ENCODE data around the gene DNAH8.

Gene DNAH8

DNA sequence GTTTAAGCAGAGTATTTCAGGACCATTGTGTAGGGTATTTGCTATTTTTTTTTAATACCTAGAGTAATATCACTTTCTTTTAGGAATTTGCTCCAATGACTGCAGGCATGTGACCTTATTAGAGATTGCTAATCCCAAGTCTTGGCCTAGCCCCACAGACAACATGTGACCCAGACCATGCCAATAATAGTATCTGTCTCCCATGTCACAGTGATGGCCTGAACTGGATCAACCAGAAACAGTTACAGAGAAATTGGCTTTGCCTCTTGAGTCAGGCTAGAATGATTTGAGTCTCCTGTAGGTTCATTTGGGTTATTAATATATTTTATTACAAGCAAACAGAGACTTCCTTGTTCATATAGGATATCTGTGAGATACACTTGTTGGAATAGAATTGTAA is 116.8 kb downstream of the DNAH8 start:
- Histone ChIP-seq H3K36me3 (ENCODE audit: control insufficient read depth, insufficient read depth, low read length) (no peaks in the 10 kb centered on the region), H3K27me3 (ENCODE audit: control insufficient read depth, insufficient read depth, low read length) (no peaks in the 10 kb centered on the region), H3K9ac (ENCODE audit: low read length) (no peak overlapping the region), H3K9me3 (ENCODE audit: control insufficient read depth, low read length) (no peaks in the 10 kb centered on the region), H3K4me3 (ENCODE audit: low read length) (no peak overlapping the region), H3K4me1 (ENCODE audit: control insufficient read depth, insufficient read depth, low read length) (no peaks in the 10 kb centered on the region)

DNA sequence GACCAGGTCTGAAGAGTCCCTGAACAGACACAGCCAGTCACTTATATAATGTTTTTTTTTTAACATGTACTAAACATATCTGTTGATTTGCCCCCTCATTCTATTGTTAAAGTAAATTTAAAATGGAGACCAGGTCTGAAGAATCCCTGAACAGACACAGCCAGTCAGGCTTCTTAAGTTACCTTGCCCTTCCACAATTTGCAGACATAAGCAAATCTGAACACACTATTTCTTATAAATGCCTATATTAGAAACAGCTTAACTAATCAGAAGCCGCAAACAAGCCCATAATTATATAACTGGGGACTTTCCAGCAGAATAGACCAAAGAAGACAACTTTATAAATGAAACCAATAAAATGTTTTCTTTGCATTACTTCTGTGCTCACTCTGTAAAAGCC is 118.2 kb downstream of the DNAH8 start:
- Histone ChIP-seq H3K27me3 (ENCODE audit: control insufficient read depth, insufficient read depth, low read length) (no peaks in the 10 kb centered on the region), H3K36me3 (ENCODE audit: control insufficient read depth, insufficient read depth, low read length) (no peaks in the 10 kb centered on the region), H3K9ac (ENCODE audit: low read length) (no peak overlapping the region), H3K4me3 (ENCODE audit: low read length) (no peak overlapping the region), H3K9me3 (ENCODE audit: control insufficient read depth, low read length) (no peaks in the 10 kb centered on the region), H3K4me1 (ENCODE audit: control insufficient read depth, insufficient read depth, low read length) (no peaks in the 10 kb centered on the region)

DNA sequence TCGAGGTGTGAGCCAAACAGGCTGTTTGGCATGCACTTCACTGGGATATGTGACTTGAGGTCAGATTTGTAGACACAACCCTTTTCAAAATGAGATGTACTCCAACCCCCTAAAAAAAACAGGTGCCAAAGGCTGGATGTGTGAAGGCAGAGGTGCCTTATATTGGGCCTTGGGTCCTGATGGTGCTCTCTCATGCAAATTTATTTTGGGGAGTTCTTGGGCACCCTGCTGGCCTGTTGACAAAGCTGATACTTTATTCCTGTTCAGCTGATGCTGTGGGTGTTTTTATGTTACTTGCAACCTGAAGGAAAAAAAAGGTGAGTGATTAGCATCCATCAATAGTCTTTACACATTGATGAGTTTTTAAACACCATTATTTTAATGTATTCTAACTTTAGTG is 121.5 kb downstream of the DNAH8 start:
- H3K36me3 ChIP-seq (ENCODE audit: control insufficient read depth, insufficient read depth, low read length), result no peaks in the 10 kb centered on the region
- no peak overlapping the region for H3K9ac ChIP-seq (ENCODE audit: low read length)
- H3K27me3 ChIP-seq (ENCODE audit: control insufficient read depth, insufficient read depth, low read length), result no peaks in the 10 kb centered on the region
- no peaks in the 10 kb centered on the region for H3K9me3 ChIP-seq (ENCODE audit: control insufficient read depth, low read length)
- H3K4me1 ChIP-seq (ENCODE audit: control insufficient read depth, insufficient read depth, low read length), result no peaks in the 10 kb centered on the region
- no peak overlapping the region for H3K4me3 ChIP-seq (ENCODE audit: low read length)

DNA sequence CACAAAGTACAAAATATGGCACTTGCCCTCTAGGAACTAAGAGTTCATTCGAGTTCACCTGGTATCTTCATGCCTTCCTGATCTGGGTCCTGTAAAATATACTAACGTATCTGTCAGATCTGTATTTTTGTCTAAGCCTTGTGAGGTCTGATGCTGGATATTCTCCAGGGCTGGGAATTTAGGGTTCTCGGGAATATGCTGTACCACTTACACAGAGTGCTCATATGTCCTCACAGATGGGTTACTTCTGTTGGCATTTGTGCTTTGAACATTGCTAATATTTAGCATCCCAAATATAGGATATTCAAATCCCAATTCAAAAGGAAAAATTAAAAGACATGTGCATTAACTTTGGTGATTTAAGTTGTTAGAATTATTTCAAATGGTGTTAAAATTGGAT is 122.0 kb downstream of the DNAH8 start:
- no peak overlapping the region for H3K4me3 ChIP-seq (ENCODE audit: low read length)
- no peaks in the 10 kb centered on the region for H3K9me3 ChIP-seq (ENCODE audit: control insufficient read depth, low read length)
- no peak overlapping the region for H3K9ac ChIP-seq (ENCODE audit: low read length)
- H3K27me3 ChIP-seq (ENCODE audit: control insufficient read depth, insufficient read depth, low read length), result no peaks in the 10 kb centered on the region
- no peaks in the 10 kb centered on the region for H3K4me1 ChIP-seq (ENCODE audit: control insufficient read depth, insufficient read depth, low read length)
- no peaks in the 10 kb centered on the region for H3K36me3 ChIP-seq (ENCODE audit: control insufficient read depth, insufficient read depth, low read length)

DNA sequence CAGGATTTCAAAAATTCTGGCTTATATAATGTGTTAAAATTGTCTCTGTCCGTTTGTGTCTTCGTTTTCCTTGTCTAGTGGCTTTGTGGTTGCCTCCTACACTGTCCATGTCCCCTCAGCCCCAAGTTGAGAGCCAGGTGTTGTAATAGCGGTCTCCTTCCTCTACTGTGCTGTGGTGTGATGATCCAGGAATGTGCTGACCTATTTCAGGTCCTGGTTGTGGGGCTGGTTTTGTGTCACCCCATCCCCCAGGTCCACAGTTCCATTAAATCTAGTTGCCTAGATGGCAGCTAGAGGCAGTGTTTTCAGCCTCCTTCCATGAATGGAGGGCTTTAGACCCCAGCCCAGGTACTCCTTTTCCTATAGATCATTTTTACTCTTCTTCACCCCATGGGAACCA is 128.7 kb downstream of the DNAH8 start:
- Histone ChIP-seq H3K9ac (ENCODE audit: low read length) (no peak overlapping the region), H3K9me3 (ENCODE audit: control insufficient read depth, low read length) (no peaks in the 10 kb centered on the region), H3K4me3 (ENCODE audit: low read length) (no peak overlapping the region), H3K4me1 (ENCODE audit: control insufficient read depth, insufficient read depth, low read length) (no peaks in the 10 kb centered on the region), H3K36me3 (ENCODE audit: control insufficient read depth, insufficient read depth, low read length) (no peaks in the 10 kb centered on the region), H3K27me3 (ENCODE audit: control insufficient read depth, insufficient read depth, low read length) (no peaks in the 10 kb centered on the region)

DNA sequence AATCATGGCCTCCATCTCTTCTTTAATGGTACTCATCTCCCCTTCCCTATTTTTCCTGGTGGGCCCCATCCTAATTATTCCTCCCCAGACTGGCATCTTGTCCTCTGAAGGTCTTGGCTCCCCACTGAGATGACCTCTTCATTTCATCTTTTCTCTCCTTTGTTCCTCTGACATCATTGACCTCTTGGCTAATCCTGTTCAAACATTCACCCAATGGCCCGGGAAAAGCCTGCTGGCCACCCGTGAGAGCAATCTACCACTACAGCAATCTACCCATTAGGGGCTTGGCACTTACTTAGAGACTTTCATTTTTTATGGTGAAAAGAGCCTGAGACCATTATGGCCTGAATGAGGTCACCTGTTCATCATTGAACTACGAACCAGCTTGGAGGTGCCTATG is 130.8 kb downstream of the DNAH8 start:
- Histone ChIP-seq H3K27me3 (ENCODE audit: control insufficient read depth, insufficient read depth, low read length) (no peaks in the 10 kb centered on the region), H3K4me1 (ENCODE audit: control insufficient read depth, insufficient read depth, low read length) (no peaks in the 10 kb centered on the region), H3K9me3 (ENCODE audit: control insufficient read depth, low read length) (no peaks in the 10 kb centered on the region), H3K36me3 (ENCODE audit: control insufficient read depth, insufficient read depth, low read length) (no peaks in the 10 kb centered on the region), H3K9ac (ENCODE audit: low read length) (no peak overlapping the region), H3K4me3 (ENCODE audit: low read length) (no peak overlapping the region)

DNA sequence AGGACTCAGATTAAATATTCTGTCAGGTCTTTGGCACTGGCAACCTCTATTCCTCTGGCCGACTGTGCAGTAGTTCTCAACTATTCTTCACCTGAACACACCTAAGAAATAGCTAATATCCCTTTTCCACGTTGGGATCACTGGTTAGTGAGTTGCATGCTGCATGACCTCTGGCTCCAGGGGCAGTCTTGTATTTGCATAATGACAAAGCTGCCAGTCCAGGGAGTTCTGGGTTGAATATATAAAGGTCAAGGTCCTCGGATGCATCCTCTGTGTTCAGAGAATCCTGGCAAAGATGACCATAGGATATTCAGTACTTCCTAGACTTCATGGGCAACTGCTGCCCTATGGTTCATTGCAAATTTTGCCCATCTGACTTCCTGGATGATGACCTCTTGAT is 131.2 kb downstream of the DNAH8 start:
- Histone ChIP-seq H3K9ac (ENCODE audit: low read length) (no peak overlapping the region), H3K27me3 (ENCODE audit: control insufficient read depth, insufficient read depth, low read length) (no peaks in the 10 kb centered on the region), H3K9me3 (ENCODE audit: control insufficient read depth, low read length) (no peaks in the 10 kb centered on the region), H3K36me3 (ENCODE audit: control insufficient read depth, insufficient read depth, low read length) (no peaks in the 10 kb centered on the region), H3K4me3 (ENCODE audit: low read length) (no peak overlapping the region), H3K4me1 (ENCODE audit: control insufficient read depth, insufficient read depth, low read length) (no peaks in the 10 kb centered on the region)

DNA sequence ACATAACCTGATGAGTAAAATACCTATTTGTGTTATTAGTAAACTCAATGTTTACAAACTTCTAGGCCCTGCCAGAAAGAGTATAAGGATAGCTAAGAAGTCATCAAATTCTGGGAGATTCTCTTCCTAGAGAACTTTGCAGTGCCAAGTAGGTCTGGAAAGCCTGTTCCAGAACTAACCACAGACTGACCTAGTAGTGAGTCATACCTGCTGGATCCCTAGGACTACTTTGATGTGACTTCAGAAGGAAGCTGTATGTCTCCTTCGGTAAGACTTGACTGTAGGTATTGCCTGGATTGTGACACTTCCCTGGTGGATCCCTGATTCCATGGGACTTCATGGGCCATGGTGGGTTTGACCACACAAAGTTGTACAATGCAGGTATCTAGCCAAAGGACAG is 131.7 kb downstream of the DNAH8 start:
- H3K4me1 ChIP-seq (ENCODE audit: control insufficient read depth, insufficient read depth, low read length), result no peaks in the 10 kb centered on the region
- no peak overlapping the region for H3K4me3 ChIP-seq (ENCODE audit: low read length)
- no peak overlapping the region for H3K9ac ChIP-seq (ENCODE audit: low read length)
- no peaks in the 10 kb centered on the region for H3K36me3 ChIP-seq (ENCODE audit: control insufficient read depth, insufficient read depth, low read length)
- H3K9me3 ChIP-seq (ENCODE audit: control insufficient read depth, low read length), result no peaks in the 10 kb centered on the region
- H3K27me3 ChIP-seq (ENCODE audit: control insufficient read depth, insufficient read depth, low read length), result no peaks in the 10 kb centered on the region

DNA sequence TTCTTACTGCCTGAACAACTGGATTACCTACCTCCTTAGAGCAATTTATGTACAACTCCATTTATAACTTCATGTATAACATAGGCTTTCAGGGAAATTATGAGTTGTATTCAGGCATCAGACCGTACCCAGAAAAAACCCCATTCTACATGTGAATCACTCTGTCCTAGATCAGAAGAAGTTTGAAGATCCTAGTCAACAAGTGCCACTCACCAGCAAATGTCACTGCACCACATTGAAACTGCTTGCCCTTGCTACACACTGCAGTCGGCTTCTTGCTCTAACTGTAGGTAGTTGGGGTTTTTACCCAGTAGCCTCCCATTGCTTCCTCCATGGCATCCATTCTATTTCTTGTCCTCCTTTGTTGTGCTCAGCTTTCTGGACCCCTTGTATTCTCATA is 132.4 kb downstream of the DNAH8 start:
- Histone ChIP-seq H3K4me3 (ENCODE audit: low read length) (no peak overlapping the region), H3K36me3 (ENCODE audit: control insufficient read depth, insufficient read depth, low read length) (no peaks in the 10 kb centered on the region), H3K9me3 (ENCODE audit: control insufficient read depth, low read length) (no peaks in the 10 kb centered on the region), H3K27me3 (ENCODE audit: control insufficient read depth, insufficient read depth, low read length) (no peaks in the 10 kb centered on the region), H3K9ac (ENCODE audit: low read length) (no peak overlapping the region), H3K4me1 (ENCODE audit: control insufficient read depth, insufficient read depth, low read length) (no peaks in the 10 kb centered on the region)

DNA sequence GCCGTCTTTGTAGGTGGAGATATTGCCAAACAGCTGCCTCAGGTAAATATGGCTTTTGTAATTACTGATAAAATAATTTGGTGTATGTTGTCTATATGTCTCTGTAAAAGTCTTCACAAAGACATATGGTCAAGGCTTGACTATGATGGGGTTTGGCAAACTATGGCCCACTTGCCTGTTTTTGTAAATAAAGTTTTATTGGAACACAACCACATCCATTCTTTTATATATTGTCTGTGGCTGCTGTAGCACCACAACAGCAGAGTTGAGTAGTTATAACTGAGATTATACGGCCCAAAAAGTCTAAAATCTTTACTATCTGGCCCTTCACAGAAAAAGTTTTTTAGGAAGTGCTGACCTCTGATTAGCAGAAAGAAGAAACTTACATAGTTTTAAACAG is 133.6 kb downstream of the DNAH8 start:
- H3K4me3 ChIP-seq (ENCODE audit: low read length), result no peak overlapping the region
- H3K4me1 ChIP-seq (ENCODE audit: control insufficient read depth, insufficient read depth, low read length), result no peaks in the 10 kb centered on the region
- no peaks in the 10 kb centered on the region for H3K9me3 ChIP-seq (ENCODE audit: control insufficient read depth, low read length)
- H3K36me3 ChIP-seq (ENCODE audit: control insufficient read depth, insufficient read depth, low read length), result no peaks in the 10 kb centered on the region
- H3K27me3 ChIP-seq (ENCODE audit: control insufficient read depth, insufficient read depth, low read length), result no peaks in the 10 kb centered on the region
- H3K9ac ChIP-seq (ENCODE audit: low read length), result no peak overlapping the region

DNA sequence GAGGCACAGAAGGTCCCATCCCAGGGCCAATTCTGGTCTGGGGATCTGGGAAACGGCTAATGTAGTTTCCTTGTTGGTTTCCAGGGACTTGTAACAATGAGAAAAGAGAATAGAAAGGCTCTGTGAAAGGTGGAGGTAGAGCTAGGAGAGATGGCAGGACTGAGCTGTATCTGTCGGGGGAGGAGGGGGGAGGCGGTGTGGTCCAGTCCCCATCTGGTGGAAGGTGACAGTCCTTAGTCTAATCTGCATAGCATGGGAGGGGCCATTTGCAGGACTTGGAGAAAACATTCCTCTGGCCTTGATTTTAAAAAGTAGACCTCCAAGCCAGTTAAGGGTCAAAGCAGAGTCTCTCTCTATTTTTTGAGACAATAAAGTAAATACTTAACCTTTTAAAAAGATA is 137.1 kb downstream of the DNAH8 start:
- Histone ChIP-seq H3K27me3 (ENCODE audit: control insufficient read depth, insufficient read depth, low read length) (no peaks in the 10 kb centered on the region), H3K4me1 (ENCODE audit: control insufficient read depth, insufficient read depth, low read length) (no peaks in the 10 kb centered on the region), H3K4me3 (ENCODE audit: low read length) (no peak overlapping the region), H3K9me3 (ENCODE audit: control insufficient read depth, low read length) (no peaks in the 10 kb centered on the region), H3K9ac (ENCODE audit: low read length) (no peak overlapping the region), H3K36me3 (ENCODE audit: control insufficient read depth, insufficient read depth, low read length) (no peaks in the 10 kb centered on the region)

DNA sequence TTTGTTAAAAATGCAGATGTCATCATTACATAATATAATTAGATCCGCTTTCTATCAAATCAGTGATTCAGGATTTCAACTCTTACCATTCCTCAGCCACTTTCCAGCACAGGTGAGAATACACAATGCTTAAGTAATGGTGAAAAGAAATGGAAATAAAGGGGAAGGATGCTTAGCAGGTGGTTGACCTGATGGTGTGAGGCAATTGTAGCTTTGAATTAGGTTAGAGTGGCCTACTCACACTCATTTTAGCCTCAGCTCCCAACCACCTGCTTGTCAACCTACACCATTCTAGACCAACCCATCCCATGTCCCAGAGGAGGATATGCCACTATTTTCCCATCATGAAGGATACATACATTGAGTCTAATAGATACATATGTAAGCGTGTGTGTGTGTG is 138.1 kb downstream of the DNAH8 start:
- Histone ChIP-seq H3K9ac (ENCODE audit: low read length) (no peak overlapping the region), H3K9me3 (ENCODE audit: control insufficient read depth, low read length) (no peaks in the 10 kb centered on the region), H3K4me1 (ENCODE audit: control insufficient read depth, insufficient read depth, low read length) (no peaks in the 10 kb centered on the region), H3K4me3 (ENCODE audit: low read length) (no peak overlapping the region), H3K27me3 (ENCODE audit: control insufficient read depth, insufficient read depth, low read length) (no peaks in the 10 kb centered on the region), H3K36me3 (ENCODE audit: control insufficient read depth, insufficient read depth, low read length) (no peaks in the 10 kb centered on the region)

DNA sequence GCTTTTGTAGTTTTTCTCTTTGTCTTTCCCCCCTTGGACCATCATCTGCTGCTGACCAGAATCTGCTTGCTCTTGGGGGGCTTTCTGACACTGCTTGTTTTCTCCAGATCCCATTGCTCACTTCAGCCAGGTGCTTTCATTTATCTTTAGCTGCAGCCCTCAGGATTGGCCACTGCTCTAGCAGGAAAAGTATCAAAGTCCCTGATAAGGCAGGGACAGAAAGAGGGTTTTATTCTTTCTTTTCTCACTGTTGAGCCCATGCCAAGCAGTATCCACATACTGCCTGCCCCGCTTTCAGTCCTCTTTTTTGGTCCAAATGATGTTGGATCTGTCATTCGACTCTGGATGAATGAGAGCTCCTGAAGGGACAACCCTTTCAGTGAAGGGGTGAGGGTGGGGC is 141.4 kb downstream of the DNAH8 start:
- Histone ChIP-seq H3K36me3 (ENCODE audit: control insufficient read depth, insufficient read depth, low read length) (no peaks in the 10 kb centered on the region), H3K4me1 (ENCODE audit: control insufficient read depth, insufficient read depth, low read length) (no peaks in the 10 kb centered on the region), H3K27me3 (ENCODE audit: control insufficient read depth, insufficient read depth, low read length) (no peaks in the 10 kb centered on the region), H3K9ac (ENCODE audit: low read length) (no peak overlapping the region), H3K4me3 (ENCODE audit: low read length) (no peak overlapping the region), H3K9me3 (ENCODE audit: control insufficient read depth, low read length) (no peaks in the 10 kb centered on the region)
